Urinary bladder (tissue), 4 donors: ENCODE data around the gene ACTN4. TPM values are rescaled to one million over a fixed set of nuclear protein-coding genes. Genes with fewer than 3 reads are reported as not detected.
A peak's percentile ranks its signal among the peaks of the same experiment; 100 is the strongest.

Source experiments
- DNase-seq: peaks from one replicate; pipeline ENCODE4 v3.0.0-alpha.2; 2015; ENCODE audit errors: extremely low spot score
- H3K27ac ChIP-seq: one replicate; pipeline ENCODE4 v1.5.1; 2013; ENCODE audit warnings: low read depth, mild to moderate bottlenecking, moderate library complexity
- H3K36me3 ChIP-seq: one replicate; pipeline ENCODE4 v1.6.1; 2013; ENCODE audit warnings: mild to moderate bottlenecking, moderate library complexity; ENCODE audit not compliant: insufficient read depth
- H3K4me1 ChIP-seq: one replicate; pipeline ENCODE4 v1.6.1; 2013; ENCODE audit warnings: mild to moderate bottlenecking, moderate library complexity; ENCODE audit not compliant: insufficient read depth
- H3K4me3 ChIP-seq: one replicate; pipeline ENCODE4 v1.5.1; 2013; ENCODE audit warnings: low read depth, low read length
- WGBS: extraction: QIAGEN DNeasy Blood & Tissue Kit; methylation state at CpG from one replicate; pipeline ENCODE4 v1.1.7; 2013; 5-methylcytosine and 5-hydroxymethylcytosine counted together
- polyA plus RNA-seq: library from polyadenylated mRNA; stranded (reverse); fragments of 200-250 nt; gene quantifications from one replicate; pipeline ENCODE4 v1.2.3, GENCODE V29; 2013
- total RNA-seq: library from RNA; depleted of rRNA; stranded (reverse); fragments of >200 nt; gene quantifications from one replicate; pipeline ENCODE4 v1.2.3, GENCODE V29; 2014
- donor health status: healthy with polysubstance abuse.
- donor health status: healthy.

The ACTN4 gene
- total and polyA plus RNA-seq, 2 donors = 140 to 304 TPM

- WGBS = 74% methylated on average over 9 of the region's 9 CpGs
- no peak overlapping the region for H3K27ac ChIP-seq
Measured at GRCh38 chr19:38660724-38661123, 13.3 kb downstream of the ACTN4 start.

GRCh38 chr19:38661136-38661535 is 13.7 kb downstream of the ACTN4 start:
- peak overlapping the region; percentile 27 for H3K27ac ChIP-seq
- 52% methylated on average over 7 of the region's 7 CpGs for WGBS
- H3K4me1 ChIP-seq = no peaks in the 10 kb centered on the region
- no peak for DNase-seq
- no peak overlapping the region for H3K4me3 ChIP-seq
- H3K36me3 ChIP-seq = no peaks in the 10 kb centered on the region

More at GRCh38 chr19:38660724-38661123, 13.3 kb downstream of the ACTN4 start:
- Histone ChIP-seq H3K4me3 (no peak overlapping the region), H3K4me1 (no peaks in the 10 kb centered on the region), H3K36me3 (no peaks in the 10 kb centered on the region)
- DNase-seq = no peak

GRCh38 chr19:38661996-38662395 is 14.5 kb downstream of the ACTN4 start:
- WGBS = 20% methylated on average over 1 of the region's 1 CpG
- DNase-seq = no peak
- H3K4me1 ChIP-seq = no peaks in the 10 kb centered on the region
- H3K36me3 ChIP-seq = no peaks in the 10 kb centered on the region
- peak overlapping the region; percentile 35 for H3K27ac ChIP-seq
- no peak overlapping the region for H3K4me3 ChIP-seq

- H3K4me3 ChIP-seq = no peak overlapping the region
- no peak overlapping the region for H3K27ac ChIP-seq
- H3K36me3 ChIP-seq = no peaks in the 10 kb centered on the region
- WGBS = 61% methylated on average over 7 of the region's 7 CpGs
- H3K4me1 ChIP-seq = no peaks in the 10 kb centered on the region
- DNase-seq = no peak
Measured at GRCh38 chr19:38662537-38663155, 15.2 kb downstream of the ACTN4 start.

- Histone ChIP-seq H3K36me3 (no peaks in the 10 kb centered on the region), H3K4me3 (no peak overlapping the region), H3K4me1 (no peaks in the 10 kb centered on the region), H3K27ac (peak overlapping the region; percentile 18)
- WGBS = 77% methylated on average over 22 of the region's 22 CpGs
- DNase-seq = no peak
Measured at GRCh38 chr19:38663156-38663651, 15.8 kb downstream of the ACTN4 start.

- Histone ChIP-seq H3K4me3 (no peak overlapping the region), H3K27ac (peak overlapping the region; percentile 5), H3K36me3 (no peaks in the 10 kb centered on the region), H3K4me1 (no peaks in the 10 kb centered on the region)
- WGBS = 46% methylated on average over 19 of the region's 19 CpGs
- DNase-seq = no peak
Measured at GRCh38 chr19:38663957-38664502, 16.6 kb downstream of the ACTN4 start.

GRCh38 chr19:38664503-38665211 is 17.2 kb downstream of the ACTN4 start:
- Histone ChIP-seq H3K4me3 (no peak overlapping the region), H3K27ac (peak overlapping the region; percentile 5), H3K4me1 (no peaks in the 10 kb centered on the region), H3K36me3 (no peaks in the 10 kb centered on the region)
- 36% methylated on average over 7 of the region's 7 CpGs for WGBS
- DNase-seq = no peak

GRCh38 chr19:38665219-38665931 is 17.9 kb downstream of the ACTN4 start:
- no peak for DNase-seq
- no peak overlapping the region for H3K4me3 ChIP-seq
- H3K4me1 ChIP-seq = no peaks in the 10 kb centered on the region
- H3K36me3 ChIP-seq = no peaks in the 10 kb centered on the region
- H3K27ac ChIP-seq = peak overlapping the region; percentile 56
- WGBS = 70% methylated on average over 13 of the region's 13 CpGs

- no peak for DNase-seq
Measured at GRCh38 chr19:38665950-38666662, 18.7 kb downstream of the ACTN4 start.

GRCh38 chr19:38666663-38667511 is 19.4 kb downstream of the ACTN4 start:
- WGBS = 27% methylated on average over 10 of the region's 10 CpGs

More at GRCh38 chr19:38665950-38666662, 18.7 kb downstream of the ACTN4 start:
- no peaks in the 10 kb centered on the region for H3K36me3 ChIP-seq
- peak overlapping the region; percentile 56 for H3K27ac ChIP-seq
- H3K4me3 ChIP-seq = no peak overlapping the region
- no peaks in the 10 kb centered on the region for H3K4me1 ChIP-seq
- WGBS = 36% methylated on average over 19 of the region's 19 CpGs

GRCh38 chr19:38667661-38668171 is 20.3 kb downstream of the ACTN4 start:
- no peaks in the 10 kb centered on the region for H3K4me1 ChIP-seq
- DNase-seq = no peak
- H3K27ac ChIP-seq = peak overlapping the region; percentile 12
- H3K4me3 ChIP-seq = no peak overlapping the region
- H3K36me3 ChIP-seq = no peaks in the 10 kb centered on the region
- WGBS = 24% methylated on average over 8 of the region's 8 CpGs

More at GRCh38 chr19:38666663-38667511, 19.4 kb downstream of the ACTN4 start:
- Histone ChIP-seq H3K4me3 (no peak overlapping the region), H3K36me3 (no peaks in the 10 kb centered on the region), H3K27ac (peak overlapping the region; percentile 56), H3K4me1 (no peaks in the 10 kb centered on the region)
- no peak for DNase-seq

- no peak for DNase-seq
- H3K36me3 ChIP-seq = no peaks in the 10 kb centered on the region
- 56% methylated on average over 5 of the region's 5 CpGs for WGBS
- H3K4me3 ChIP-seq = no peak overlapping the region
- H3K27ac ChIP-seq = no peak overlapping the region
- H3K4me1 ChIP-seq = no peaks in the 10 kb centered on the region
Measured at GRCh38 chr19:38669552-38669951, 22.1 kb downstream of the ACTN4 start.
